ENCODE data around the gene BCR.
"Not testable (repeated sequence)": the region's sequence is repeated elsewhere in the genome, so short reads cannot be mapped to it uniquely, and the experiment has no call there.

The BCR gene

DNA sequence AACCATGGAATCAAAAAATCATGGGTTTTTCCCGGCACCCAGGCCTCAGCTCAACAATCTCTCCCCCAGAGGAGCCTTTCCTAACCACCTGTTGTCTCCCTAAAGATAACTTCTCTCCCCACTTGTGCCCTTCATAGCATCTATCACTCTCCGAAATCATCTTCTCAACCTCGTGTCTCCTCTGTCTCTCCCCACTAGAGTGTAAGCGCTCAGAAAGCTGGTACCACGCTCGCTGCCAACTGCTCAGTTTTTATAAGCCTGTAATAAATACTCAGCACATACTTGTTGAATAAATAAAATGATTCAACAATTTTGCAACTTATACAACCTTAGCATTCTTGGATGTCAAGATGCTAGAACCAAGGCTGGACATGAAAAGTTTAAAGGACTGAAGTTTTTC lies 185.2 kb downstream of the BCR start:
- no peak overlapping the region for H3K4me3 ChIP-seq (ENCODE audit: low read length)
- no peak for DNase-seq (ENCODE audit: low read depth, low spot score)

DNA sequence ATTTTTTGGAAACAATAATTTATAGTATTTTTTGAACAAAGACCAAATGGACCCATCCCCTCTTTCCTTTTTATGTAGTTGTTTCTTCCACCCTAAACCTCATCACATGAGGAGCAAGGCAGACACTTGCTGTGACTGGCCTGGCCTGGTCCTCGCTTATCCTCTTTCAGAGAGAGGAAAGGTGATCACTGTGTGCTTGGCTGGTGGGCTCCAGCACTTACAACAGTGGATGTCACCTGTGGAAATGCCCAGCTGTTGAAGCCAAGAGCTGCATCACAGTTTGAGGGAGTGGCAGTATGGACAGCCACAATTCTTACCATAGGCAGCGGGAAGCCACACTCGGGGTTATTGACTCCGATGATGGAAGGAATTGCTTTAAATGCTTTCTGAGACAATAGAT lies 185.7 kb downstream of the BCR start:
- no peak overlapping the region for H3K4me3 ChIP-seq (ENCODE audit: low read length)
- no peak for DNase-seq (ENCODE audit: low read depth, low spot score)

DNA sequence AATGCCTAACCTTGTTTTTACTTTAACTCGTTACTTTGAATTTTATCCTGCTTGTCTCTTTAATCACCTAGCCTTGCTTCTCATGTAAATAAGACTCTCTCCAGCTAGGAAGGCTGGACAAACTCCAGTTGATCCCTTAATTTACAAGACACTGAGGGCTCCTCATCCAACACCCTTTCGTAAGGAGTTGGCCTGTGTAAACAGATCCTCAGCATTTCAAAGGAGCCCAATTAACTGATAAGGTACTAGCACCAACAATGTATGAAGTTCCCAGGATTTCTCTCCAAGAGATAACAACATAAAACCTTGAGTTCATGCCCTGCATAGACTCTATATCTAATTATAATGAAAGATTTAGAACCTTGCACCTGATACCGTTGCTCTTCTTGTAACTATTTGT lies 186.9 kb downstream of the BCR start:
- not testable (repeated sequence) for DNase-seq (ENCODE audit: low read depth, low spot score); H3K4me3 ChIP-seq (ENCODE audit: low read length)

All from Jurkat, Clone E6-1 (cell line).